HG03039 (cell line): Measurements from ENCODE around the gene MTX1.

Experiments used
- ATAC-seq: cut with Tn5 transposase; IDR thresholded peaks from one replicate; pipeline ENCODE4 v1.9.1; 2021; ENCODE audit warnings: mild to moderate bottlenecking, moderate library complexity; ENCODE audit not compliant: unreplicated experiment

The MTX1 gene

GRCh38 chr1:155255243-155256007 lies 46.9 kb downstream of the MTX1 start, which contains the start of gene ENTREP3:
TSS of gene ENTREP3 (minus strand) at chr1:155255483. CDS start at chr1:155254877, 606 bp downstream.
- ATAC-seq: peak; percentile 35

GRCh38 chr1:155256058-155256852 lies 47.8 kb downstream of the MTX1 start:
- ATAC-seq: no peak

GRCh38 chr1:155260276-155260675 lies 51.8 kb downstream of the MTX1 start:
- no peak for ATAC-seq

- peak; percentile 1 for ATAC-seq
These were observed 53.0 kb downstream of the MTX1 start for GRCh38 chr1:155261493-155261851.

GRCh38 chr1:155261852-155262673 lies 53.6 kb downstream of the MTX1 start, which contains the start of gene SCAMP3:
TSS of gene SCAMP3 (minus strand) at chr1:155262360. CDS start at chr1:155262151, 209 bp downstream.
- ATAC-seq: peak; percentile 68

- no peak for ATAC-seq
These were observed 54.6 kb downstream of the MTX1 start for GRCh38 chr1:155263067-155263466.
